GM19099 (cell line): Measurements from ENCODE around the gene OXLD1.

ENCODE experiments used
- POLR2A ChIP-seq: IDR thresholded peaks from 3 replicates; pipeline ENCODE4 v1.6.1; 2011; ENCODE audit warnings: low read depth; ENCODE audit not compliant: insufficient read length; ENCODE audit errors: extremely low read depth

OXLD1 gene

GRCh38 chr17:81666342-81667191 is at the start of gene OXLD1, which contains the start of gene CCDC137:
TSS of gene OXLD1 (minus strand) at chr17:81666605. CDS start at chr17:81666577, 28 bp downstream.
TSS of gene CCDC137 (plus strand) at chr17:81666737. CDS start at chr17:81666767, 30 bp downstream.
- peak; percentile 98 for TF ChIP-seq POLR2A

DNA sequence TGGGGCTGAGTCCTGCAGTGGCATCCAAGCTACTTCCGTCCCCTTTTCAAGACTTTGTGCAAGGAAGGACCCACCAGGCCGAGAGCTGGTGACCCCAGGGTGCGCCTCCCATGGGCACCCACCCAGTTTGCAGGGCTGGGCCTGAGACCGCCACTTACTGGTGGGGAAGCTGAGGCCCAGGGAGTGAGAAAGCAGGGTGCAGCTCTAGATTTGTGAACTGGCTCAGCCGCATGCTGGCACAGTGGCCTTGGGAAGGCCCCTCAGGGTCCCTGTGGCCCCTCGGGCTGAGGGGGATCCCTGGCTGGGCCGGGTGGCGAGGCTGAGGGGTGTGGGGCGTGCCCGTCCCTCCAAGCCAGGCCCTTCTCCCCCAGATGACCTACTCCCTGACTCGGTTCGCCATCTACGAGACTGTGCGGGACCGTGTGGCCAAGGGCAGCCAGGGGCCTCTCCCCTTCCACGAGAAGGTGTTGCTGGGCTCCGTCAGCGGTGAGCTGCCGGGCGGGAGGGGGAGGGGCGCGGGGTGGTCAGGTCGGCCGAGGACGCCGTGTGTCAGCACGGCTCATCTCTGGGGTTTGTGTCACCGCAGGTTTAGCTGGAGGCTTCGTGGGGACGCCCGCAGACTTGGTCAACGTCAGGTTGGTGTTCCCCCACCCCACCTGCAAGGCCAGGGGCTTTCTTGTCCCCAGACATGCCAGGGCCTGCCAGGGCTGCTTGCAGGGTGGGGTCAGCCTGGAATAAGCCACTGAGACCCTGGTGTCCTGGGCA is 48.9 kb upstream of the OXLD1 start:
- TF ChIP-seq POLR2A: no peak

GRCh38 chr17:81714412-81715106 is 48.2 kb upstream of the OXLD1 start:
- TF ChIP-seq POLR2A: no peak

DNA sequence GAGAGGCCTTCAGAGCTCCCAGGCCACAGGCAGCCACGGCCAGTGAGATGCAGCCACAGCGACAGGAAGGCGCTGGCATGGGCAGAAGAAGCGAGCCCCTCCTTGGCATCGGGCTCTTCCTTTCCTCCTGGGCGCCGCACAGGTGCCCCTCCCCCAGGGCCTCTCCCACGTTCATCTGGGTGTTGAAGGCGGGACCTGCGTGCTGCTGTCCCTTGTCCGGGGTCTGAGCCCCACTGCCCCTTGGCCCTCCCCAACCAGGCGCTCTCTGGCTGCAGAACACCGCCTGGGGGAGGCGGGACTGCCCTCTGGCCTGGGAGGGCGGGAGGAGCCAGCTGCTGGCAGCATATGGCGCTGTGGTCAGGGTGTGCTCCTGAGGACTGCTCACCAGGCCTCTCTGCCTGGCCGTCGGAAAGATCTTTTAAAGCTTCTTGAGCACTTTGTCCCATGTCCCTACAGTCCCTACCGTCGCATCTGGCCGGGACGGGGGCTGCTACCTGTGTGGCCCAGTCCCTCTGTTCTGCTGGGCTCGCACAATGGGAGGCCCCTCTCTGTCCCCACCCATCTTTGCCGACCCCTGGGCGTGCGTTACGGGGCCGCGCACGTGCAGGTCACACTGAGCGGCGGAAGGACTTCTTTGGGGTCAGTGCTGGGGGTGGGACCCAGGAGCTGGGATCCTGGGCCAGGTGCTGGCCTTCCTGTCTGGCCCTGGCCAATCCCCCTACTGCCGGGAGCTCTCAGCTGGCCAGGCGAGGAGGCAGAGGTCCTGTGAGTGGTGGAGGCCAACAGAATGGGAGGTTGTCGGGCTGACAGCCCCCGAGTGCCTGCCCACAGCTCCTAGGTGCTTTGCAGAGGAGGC is 47.4 kb upstream of the OXLD1 start:
- no peak for TF ChIP-seq POLR2A

- TF ChIP-seq POLR2A: no peak
Observed at GRCh38 chr17:81713004-81713555, 46.7 kb upstream of the OXLD1 start.

DNA sequence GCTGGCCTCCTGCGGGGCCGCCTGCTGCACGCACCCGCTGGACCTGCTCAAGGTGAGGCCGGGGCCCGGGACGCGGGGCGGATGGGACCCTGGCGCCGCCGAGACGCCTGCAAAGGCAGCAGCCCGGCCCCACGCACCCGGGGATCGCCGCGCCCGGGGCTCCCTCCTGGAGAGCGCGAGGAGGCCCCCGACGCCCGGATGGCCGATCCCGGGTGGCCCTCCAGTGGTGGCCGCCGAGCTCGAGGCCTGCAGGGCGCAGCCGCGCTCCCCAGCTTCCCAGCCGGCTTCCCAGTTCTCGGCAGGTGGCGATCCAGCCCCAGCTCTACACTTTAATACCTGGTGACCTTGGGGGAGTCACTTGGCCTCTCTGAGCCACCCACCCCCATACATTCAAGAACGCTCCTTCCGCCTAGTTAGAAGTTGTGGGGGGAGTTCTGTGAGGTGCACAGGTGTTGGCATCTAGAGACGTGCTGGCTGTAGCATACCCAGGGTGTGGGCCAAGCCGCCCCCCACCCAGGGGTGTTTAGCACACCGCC is 46.1 kb upstream of the OXLD1 start:
- no peak for TF ChIP-seq POLR2A

DNA sequence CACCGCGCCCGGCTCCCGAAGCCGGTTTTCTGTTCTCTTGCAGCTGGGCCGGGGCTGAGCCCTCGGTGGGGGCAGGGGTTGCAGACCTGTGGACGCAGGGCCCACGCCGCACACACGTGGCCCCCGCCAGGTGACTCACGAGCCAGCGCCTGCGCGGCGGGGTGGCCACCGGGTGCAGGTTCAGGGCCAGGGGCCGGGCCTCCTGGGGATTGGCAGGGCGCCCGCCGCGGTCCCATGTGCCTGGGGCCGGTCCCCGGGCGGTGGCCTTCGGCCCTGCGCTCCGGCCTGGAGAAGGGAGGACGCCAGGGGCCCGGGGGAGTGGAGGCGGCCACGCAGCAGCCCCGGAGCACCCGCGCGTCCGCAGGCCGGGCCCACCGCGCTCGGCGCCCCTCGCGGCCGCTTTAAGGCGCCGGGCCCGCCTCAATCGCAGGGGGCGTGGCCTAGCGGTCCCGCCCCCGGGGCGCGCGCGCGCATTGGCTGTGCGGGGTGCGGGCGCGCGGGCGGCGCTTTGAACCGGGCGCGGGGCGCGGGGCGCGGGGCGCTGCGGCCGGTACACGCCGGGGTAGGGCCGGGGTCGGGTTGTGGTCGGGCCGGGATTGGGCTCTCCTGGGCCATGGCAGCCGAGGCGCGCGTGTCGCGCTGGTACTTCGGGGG is 45.5 kb upstream of the OXLD1 start, which contains the start of gene SLC25A10:
SLC25A10 (plus strand) TSS at position 471 of the 654 bp plus-strand sequence; CDS start at position 614, 143 bp downstream.
- peak; percentile 48 for TF ChIP-seq POLR2A

- peak; percentile 10 for TF ChIP-seq POLR2A
Observed at GRCh38 chr17:81710514-81711308, 44.3 kb upstream of the OXLD1 start.

DNA sequence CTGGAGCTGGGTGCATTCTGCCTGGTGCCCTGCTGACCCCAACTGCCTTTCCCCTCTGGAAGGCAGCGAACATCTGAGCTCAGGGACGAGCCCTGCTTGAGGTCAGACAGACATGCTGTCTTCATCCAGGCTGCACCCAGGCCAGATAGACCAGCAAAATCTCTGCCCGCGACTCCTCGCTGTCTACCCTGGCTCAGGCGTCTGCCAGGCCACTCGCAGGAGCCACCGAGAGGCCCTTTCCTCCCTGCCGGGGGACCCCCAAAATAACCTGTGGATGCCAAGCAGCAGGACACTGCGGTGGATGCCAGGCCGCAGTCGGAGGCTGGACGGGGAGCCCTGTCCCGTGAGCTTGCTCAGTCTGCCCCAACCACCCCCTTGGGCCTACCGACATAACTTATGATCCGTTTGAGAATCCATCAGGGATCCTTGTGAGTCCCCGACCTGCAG is 42.4 kb upstream of the OXLD1 start:
- no peak for TF ChIP-seq POLR2A

DNA sequence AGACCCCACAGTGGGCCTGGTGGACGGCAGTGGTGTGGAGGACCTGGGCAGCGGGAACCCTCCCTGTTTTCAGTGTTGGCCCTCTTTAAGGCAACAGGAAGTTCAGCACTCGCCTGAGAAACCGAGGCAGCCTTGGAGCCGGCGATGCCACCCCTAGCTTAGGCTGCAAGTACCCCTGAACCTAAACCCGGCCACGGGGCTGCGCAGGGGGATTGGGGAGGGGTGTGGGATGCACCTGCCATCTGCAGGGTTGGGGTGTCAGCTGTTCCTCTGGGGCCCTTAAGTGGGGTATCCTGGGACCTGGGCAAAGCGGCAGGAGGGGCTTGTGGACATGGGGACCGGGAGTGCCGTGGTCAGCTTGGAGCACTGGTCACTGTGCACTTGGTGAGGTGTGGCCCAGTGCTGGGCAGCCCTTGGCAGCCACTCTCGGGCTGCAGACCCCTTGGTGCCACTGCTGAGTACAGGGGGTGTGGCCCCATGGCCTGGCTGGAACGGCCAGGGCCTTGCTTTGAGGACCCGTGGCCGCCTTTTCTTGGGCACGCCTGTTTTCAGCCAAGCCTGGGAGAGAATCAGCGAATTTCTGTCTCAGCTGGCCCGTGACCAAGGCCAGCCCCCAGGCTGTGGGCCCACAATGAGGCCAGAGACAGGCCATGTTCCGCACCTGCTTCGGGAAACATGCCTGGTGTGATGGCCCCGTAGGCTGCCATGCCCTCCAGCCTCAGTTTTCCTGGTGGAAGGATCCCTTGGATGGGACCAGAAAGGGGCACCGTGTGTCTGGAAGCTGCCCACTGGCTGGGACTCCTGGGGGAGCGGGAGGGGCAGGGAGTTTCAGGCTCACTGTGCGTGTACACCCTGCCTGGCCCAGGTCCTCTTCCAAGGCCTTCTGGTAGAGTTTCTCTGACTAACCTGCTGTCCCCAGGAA is 41.6 kb upstream of the OXLD1 start:
- no peak for TF ChIP-seq POLR2A

DNA sequence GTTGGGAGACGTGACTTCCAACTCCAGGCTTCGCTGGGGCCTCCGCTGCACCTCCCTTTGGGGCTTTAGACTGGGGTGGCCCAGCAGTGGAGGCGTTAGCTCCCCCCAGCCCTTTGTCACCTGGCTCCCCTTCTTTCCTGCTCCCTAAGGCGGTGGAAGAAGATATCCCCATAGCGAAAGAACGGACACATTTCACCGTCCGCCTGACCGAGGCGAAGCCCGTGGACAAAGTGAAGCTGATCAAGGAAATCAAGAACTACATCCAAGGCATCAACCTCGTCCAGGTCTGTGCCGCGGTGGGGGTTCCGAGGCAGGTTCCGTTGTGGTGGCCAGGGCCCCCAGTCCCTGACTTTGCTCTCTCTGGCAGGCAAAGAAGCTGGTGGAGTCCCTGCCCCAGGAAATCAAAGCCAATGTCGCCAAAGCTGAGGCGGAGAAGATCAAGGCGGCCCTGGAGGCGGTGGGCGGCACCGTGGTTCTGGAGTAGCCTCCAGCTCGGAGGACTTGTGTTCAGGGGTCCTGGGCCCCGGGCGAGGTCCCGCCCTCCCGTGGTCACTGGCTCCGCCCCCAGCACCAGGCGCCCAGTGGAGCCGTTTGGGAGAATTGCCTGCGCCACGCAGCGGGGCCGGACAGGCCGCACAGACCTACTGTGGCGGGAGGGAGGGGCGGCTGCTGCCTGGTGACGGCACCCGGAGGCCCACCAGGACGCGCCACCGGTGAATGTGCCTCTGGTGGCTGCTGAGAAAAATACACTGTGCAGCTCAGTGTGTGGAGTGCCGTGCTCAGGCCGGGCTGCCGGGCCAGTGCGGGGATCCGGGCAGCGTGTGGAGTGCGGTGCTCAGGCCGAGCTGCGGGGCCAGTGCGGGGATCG is 40.6 kb upstream of the OXLD1 start:
- no peak for TF ChIP-seq POLR2A

- no peak for TF ChIP-seq POLR2A
Observed at GRCh38 chr17:81706232-81706611, 39.8 kb upstream of the OXLD1 start.
